Measurements from ENCODE around the gene ASXL2. TPM values are rescaled to one million over a fixed set of nuclear protein-coding genes. Genes with fewer than 3 reads are reported as not detected.
"Not testable (repeated sequence)": the region's sequence is repeated elsewhere in the genome, so short reads cannot be mapped to it uniquely, and the experiment has no call there.

The ASXL2 gene
- 10 to 100 TPM; 31.8 to 40.2 TPM for total RNA-seq

DNA sequence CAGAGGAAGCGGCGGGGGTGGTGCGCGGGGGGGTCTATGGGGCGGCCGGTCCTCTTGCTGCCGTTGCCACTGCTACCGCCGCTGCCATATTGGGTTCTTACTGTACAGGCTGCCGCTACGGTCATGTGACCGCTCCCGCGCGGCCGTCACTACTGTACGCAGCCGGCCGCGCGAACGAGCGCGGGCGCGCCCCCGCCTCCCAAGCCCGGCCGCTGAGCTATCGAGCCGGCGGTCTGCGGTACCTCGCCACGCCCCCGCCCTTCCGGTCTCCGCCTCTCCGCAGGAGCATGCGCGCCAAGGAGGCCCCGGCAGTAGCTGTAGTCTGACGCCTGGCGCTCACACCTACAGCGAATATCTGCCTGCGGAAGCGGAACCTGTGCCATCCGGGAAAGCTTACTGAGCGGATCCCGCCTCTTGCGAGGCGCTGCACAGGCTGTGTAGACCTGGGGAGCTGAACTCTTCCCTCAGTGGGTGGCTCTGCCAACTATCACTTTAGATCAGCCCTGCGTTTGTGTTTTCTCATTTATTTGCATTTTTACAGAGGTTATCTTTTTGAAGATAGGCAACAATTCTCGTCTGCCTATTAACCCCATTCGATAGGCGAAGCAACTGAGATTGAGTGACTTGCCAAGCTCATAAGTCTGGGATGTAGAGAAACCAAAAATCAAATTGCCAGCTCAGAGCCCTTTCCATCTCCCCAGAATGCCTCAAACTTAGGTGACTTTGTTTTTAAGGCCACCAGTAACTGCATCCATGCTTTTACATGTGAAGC, at the start of gene ASXL2:
TSS of gene ASXL2 (minus strand) at position 127 of the 772 bp plus-strand sequence. CDS start 265 bp downstream, outside the sequence.
- peaks cover 9 to 15% of the 10 kb centered on the region in 2 donors for H3K36me3 Mint-ChIP-seq
- DNase-seq (ENCODE audit: low spot score in 2 of 2) (peak; percentile 97 to 99), ATAC-seq (peak; percentile 88 to 89)
- H3K9me3 Mint-ChIP-seq, result no peaks in the 10 kb centered on the region
- H3K27ac Mint-ChIP-seq, result peak within 1 kb of the TSS; percentile 97

DNA sequence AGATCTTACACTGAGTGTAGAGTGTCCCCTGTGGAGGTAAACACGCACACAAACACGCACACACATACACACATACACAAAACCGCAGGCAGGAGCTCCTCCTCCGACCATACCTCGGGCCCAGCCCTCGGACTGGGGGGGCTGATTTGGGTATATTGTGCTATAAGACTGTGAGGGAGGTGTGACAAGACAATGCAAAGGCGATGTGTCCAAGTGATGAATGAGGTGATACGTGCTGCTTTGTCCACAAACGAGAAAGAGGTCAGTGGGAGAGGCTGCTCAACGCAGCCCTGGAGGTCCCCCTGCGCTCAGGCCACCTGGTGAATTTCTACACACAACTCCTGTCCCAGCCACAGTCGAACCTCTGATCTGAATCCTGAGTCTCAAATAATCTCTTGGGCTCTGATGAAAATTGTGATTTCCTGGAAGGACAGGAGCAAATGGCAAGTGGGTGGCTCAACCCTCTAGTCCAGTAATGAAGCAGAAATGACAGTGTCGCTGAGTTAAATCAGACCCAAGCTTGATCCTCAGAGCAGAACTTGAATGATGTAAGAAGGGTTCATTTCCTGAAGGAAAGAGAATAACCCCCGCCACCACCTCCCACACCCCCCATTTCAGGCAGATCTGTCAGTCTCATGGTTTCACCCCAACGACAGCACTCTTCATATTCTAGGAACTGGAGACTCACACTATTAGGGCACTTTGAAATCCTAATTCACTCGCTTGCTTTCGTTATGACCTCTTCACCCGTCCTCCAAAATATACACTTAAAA, 48.9 kb upstream of the ASXL2 start:
- no peak for ATAC-seq
- no peaks in the 10 kb centered on the region for H3K9me3 Mint-ChIP-seq

GRCh38 chr2:25922501-25922900, 44.2 kb upstream of the ASXL2 start:
- Mint-ChIP-seq H3K36me3 (no peaks in the 10 kb centered on the region), H3K9me3 (no peaks in the 10 kb centered on the region)
- ATAC-seq, result no peak

More for the DNA sequence above, 48.9 kb upstream of the ASXL2 start:
- no peak overlapping the region for H3K27ac Mint-ChIP-seq
- no peaks in the 10 kb centered on the region for H3K36me3 Mint-ChIP-seq
- no peak for DNase-seq (ENCODE audit: low spot score in 2 of 2)

DNA sequence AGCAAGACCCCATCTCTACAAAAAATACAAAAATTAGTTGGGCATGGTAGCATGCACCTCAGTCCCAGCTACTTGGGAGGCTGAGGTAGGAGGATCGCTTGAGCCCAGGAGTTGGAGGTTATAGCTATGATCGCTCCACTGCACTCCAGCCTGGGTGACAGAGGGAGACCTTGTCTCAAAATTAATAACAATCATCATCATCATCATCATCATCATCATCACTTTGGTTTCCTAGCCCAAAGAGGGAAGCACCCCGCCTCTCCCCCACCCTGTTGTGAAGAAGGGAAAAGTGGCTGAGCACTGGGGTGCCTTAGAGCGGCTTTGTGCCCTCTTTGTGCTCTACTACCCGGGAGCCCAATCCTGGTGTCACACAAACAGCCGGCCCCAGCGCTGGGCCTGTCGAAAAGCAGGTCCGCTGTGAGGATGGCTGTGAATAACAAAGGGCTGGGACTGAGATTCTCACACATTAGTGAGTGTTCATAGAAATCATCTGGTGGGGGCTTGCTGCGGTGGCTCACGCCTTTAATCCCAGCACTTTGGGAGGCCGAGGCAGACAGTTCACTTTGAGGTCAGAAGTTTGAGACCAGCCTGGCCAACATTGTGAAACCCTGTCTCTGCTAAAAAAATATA, 42.6 kb upstream of the ASXL2 start:
- Mint-ChIP-seq H3K36me3 (no peaks in the 10 kb centered on the region), H3K27ac (no peak overlapping the region), H3K9me3 (no peaks in the 10 kb centered on the region)
- ATAC-seq (no peak), DNase-seq (ENCODE audit: low spot score in 2 of 2) (no peak)

More at GRCh38 chr2:25922501-25922900, 44.2 kb upstream of the ASXL2 start:
- DNase-seq (ENCODE audit: low spot score in 2 of 2), result no peak
- H3K27ac Mint-ChIP-seq, result no peak overlapping the region

DNA sequence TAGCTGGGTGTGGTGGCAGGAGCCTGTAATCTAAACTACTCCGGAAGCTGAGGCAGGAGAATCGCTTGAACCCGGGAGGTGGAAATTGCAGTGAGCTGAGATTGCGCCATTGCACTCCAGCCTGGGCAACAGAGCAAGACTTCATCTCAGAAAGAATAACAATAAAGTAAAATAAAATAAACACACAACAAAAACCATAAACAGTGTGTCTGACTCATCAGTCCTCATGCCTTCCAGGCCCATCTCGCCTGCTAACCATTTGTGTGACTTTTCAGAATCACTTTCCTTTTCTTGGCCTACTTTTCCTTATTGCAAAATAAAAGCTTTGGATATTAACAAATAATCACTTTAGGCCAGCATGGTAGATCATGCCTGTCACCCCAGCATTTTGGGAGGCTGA, 42.0 kb upstream of the ASXL2 start:
- no peak for DNase-seq (ENCODE audit: low spot score in 2 of 2)
- no peaks in the 10 kb centered on the region for H3K9me3 Mint-ChIP-seq
- no peaks in the 10 kb centered on the region for H3K36me3 Mint-ChIP-seq
- H3K27ac Mint-ChIP-seq, result no peak overlapping the region
- no peak for ATAC-seq

GRCh38 chr2:25917832-25918231, 39.5 kb upstream of the ASXL2 start:
- ATAC-seq (no peak), DNase-seq (ENCODE audit: low spot score in 2 of 2) (no peak)
- H3K36me3 Mint-ChIP-seq, result no peaks in the 10 kb centered on the region
- no peaks in the 10 kb centered on the region for H3K9me3 Mint-ChIP-seq
- H3K27ac Mint-ChIP-seq, result no peak overlapping the region

DNA sequence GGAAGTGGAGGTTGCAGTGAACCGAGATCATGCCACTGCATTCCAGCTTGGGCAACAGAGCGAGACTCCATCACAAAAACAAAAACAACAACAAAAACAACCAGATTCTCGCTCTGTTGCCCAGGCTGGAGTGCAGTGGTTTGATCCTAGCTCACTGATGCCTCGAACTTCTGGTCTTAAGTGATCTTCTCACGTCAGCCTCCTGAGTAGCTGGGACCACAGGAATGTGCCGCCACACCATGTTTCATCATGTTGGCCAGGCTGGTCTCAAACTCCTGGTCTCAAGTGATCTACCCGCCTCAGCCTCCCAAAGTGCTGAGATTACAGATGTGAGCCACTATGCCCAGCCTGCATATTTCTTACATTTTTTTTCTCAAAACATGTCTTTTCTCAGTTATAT, 39.1 kb upstream of the ASXL2 start:
- not testable (repeated sequence) for H3K9me3 Mint-ChIP-seq; H3K27ac Mint-ChIP-seq; DNase-seq (ENCODE audit: low spot score in 2 of 2); H3K36me3 Mint-ChIP-seq; ATAC-seq

DNA sequence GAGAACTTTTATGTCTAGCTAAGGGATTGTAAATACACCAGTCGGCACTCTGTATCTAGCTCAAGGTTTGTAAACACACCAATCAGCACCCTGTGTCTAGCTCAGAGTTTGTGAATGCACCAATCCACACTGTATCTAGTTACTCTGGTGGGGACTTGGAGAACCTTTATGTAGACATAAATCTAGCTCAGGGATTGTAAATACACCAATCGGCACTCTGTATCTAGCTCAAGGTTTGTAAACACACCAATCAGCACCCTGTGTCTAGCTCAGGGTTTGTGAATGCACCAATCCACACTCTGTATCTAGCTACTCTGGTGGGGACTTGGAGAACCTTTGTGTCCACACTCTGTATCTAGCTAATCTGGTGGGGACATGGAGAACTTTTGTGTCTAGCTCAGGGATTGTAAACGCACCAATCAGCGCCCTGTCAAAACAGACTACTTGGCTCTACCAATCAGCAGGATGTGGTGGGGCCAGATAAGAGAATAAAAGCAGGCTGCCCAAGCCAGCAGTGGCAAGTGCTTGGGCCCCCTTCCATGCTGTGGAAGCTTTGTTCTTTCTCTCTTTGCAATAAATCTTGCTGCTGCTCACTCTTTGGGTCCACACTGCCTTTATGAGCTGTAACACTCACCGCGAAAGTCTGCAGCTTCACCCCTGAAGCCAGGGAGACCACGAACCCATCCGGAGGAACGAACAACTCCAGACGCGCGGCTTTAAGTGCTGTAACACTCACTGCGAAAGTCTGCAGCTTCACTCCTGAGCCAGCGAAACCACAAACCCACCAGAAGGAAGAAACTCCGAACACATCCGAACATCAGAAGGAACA, 37.9 kb upstream of the ASXL2 start:
- not testable (repeated sequence) for ATAC-seq, H3K9me3 Mint-ChIP-seq, H3K36me3 Mint-ChIP-seq
- peak overlapping the region; percentile 24 to 61 for H3K27ac Mint-ChIP-seq
- DNase-seq (ENCODE audit: low spot score in 2 of 2), result peak in 1 of 2 donors; percentile 26

GRCh38 chr2:25915411-25915810, 37.1 kb upstream of the ASXL2 start:
- DNase-seq (ENCODE audit: low spot score in 2 of 2); H3K27ac Mint-ChIP-seq; ATAC-seq; H3K9me3 Mint-ChIP-seq; H3K36me3 Mint-ChIP-seq: not testable (repeated sequence)

GRCh38 chr2:25913696-25913973, 35.3 kb upstream of the ASXL2 start:
- not testable (repeated sequence) for H3K36me3 Mint-ChIP-seq; H3K27ac Mint-ChIP-seq; H3K9me3 Mint-ChIP-seq; DNase-seq (ENCODE audit: low spot score in 2 of 2); ATAC-seq

GRCh38 chr2:25912851-25913695, 34.8 kb upstream of the ASXL2 start:
- Mint-ChIP-seq H3K36me3 (no peaks in the 10 kb centered on the region), H3K27ac (no peak overlapping the region), H3K9me3 (no peaks in the 10 kb centered on the region)
- DNase-seq (ENCODE audit: low spot score in 2 of 2) (no peak), ATAC-seq (no peak)

DNA sequence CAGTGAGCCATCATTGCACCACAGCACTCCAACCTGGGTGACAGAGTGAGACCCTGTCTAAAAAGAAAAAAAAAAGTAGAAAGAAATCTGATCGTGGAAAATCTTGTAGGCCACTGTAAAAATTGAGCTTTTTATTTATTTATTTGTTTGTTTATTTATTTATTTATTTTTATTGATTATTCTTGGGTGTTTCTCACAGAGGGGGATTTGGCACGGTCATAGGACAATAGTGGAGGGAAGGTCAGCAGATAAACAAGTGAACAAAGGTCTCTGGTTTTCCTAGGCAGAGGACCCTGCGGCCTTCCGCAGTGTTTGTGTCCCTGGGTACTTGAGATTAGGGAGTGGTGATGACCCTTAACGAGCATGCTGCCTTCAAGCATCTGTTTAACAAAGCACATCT, 31.3 kb upstream of the ASXL2 start:
- H3K36me3 Mint-ChIP-seq; H3K27ac Mint-ChIP-seq; ATAC-seq; DNase-seq (ENCODE audit: low spot score in 2 of 2); H3K9me3 Mint-ChIP-seq: not testable (repeated sequence)

DNA sequence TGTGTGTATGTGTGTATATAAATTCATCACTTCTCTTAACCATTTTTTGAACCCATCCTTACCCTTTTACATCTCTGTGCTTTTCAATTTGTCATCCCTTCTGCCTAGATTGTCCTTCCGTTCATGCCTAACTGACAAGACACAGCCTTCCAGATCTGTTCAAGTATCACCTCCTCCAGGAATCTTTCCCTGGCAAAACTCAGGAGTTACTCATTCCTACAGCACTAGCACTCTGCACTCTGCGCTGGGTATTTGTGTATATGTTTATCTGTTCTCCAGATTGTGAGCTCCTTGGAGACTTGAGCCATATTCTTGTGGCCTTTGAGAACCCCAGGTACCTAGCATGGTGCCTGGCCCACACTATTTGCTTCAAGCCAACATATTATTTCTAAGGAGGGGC, 26.8 kb upstream of the ASXL2 start:
- no peak overlapping the region for H3K27ac Mint-ChIP-seq
- ATAC-seq (no peak), DNase-seq (ENCODE audit: low spot score in 2 of 2) (no peak)
- no peaks in the 10 kb centered on the region for H3K36me3 Mint-ChIP-seq
- H3K9me3 Mint-ChIP-seq, result no peaks in the 10 kb centered on the region

DNA sequence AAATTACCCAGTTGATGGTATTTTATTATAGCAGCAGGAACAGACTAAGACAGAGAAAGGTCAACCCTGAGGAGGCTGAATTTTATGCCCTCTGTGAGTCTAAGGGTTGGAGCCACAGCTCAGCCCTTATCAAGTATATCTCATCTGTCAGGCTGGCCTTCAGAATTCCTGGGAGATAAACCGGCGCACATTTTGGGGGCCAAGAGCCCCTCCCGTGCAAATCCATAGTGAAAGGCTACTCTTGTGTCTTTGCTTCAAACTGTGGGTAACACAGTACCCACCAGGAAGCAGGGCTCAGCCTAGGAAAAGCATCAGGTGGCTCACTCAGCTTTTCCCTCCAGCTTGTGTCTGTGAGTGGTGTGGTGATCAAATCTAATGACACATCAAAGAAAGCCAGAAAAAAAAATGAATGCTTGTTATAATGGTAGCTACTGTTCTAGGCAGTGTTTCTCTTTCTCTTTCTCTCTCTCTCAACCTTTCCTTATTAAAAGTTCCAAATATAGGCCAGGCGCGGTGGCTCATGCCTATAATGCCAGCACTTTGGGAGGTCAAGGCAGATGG, 25.0 kb upstream of the ASXL2 start:
- H3K36me3 Mint-ChIP-seq, result no peaks in the 10 kb centered on the region
- ATAC-seq, result peak; percentile 31 to 32
- no peak overlapping the region for H3K27ac Mint-ChIP-seq
- no peaks in the 10 kb centered on the region for H3K9me3 Mint-ChIP-seq
- DNase-seq (ENCODE audit: low spot score in 2 of 2), result no peak

DNA sequence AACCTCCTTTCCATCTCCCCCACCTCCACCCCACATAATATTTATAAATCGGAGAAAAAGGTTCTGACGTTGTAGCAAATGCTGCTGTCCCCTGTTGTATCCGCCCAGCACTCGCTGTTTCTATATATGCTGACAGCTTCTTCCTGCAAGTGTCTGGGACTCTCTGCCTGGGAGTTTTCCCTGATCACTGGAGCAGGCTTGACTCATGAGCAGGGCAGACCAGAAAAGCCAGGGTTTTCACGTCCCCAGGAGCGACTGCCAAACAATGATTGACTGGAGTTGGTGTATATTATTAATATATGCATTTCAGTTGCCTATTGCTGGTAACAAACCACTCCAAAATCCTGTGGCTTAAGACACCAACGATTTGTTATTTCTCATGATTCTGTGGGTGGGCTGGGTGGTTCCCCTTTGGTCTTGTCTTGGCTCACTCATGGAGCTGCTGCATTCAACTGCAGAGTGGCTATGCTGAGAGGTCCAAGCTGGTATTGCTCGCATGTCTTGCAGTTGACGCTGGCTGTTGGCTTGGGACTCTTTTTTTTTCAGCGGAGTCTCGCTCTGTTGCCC, 21.2 kb upstream of the ASXL2 start:
- no peaks in the 10 kb centered on the region for H3K36me3 Mint-ChIP-seq
- ATAC-seq (no peak), DNase-seq (ENCODE audit: low spot score in 2 of 2) (no peak)
- no peaks in the 10 kb centered on the region for H3K9me3 Mint-ChIP-seq
- H3K27ac Mint-ChIP-seq, result no peak overlapping the region

Data from activated naive CD4-positive, alpha-beta T cell treated with anti-CD3 and anti-CD28 coated beads, Interleukin-2, amount 50 U/mL, for 72 hours (primary cell).